Measurements from ENCODE around the gene CRELD2.

Gene CRELD2

DNA sequence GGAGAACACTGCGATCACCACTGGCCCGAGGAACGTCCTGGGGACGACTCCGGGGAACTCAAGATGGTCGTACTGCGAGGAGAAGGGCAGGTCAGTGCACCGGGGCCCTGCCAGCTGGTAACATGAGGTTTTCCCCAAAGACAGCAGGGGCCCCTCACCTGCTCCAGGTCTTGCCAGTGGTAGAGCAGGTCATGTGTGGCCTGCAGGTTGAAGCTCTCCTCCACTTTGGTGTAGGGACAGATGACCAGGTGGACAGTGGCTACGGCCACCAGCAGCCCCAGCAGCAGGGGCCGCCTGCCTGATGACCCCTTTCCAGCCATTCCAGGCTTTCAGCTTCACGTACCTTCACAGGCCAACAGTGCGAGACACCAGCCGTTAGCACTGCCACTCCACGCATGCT lies 5.0 kb upstream of the CRELD2 start:
- DNase-seq, result no peak

DNA sequence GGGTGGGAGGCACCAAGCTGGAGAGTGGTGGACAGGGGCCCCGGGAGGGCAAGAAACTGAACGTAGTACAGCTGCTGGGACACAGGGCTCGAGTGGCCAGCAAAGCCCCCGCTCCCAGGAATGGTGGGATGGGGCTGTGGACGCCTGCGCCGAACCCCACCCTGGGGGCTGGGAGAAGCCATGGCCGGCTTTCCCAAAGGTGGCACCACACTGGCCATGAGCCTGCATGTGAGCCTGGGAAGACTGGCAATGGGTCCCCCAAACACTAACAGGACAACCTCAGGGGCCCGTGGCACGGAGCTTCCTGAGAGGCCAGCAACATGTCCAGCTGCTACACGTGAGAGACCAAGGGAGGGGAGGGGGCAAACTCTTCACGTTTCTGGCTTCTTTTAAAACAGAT lies 4.2 kb upstream of the CRELD2 start:
- no peak for DNase-seq

DNA sequence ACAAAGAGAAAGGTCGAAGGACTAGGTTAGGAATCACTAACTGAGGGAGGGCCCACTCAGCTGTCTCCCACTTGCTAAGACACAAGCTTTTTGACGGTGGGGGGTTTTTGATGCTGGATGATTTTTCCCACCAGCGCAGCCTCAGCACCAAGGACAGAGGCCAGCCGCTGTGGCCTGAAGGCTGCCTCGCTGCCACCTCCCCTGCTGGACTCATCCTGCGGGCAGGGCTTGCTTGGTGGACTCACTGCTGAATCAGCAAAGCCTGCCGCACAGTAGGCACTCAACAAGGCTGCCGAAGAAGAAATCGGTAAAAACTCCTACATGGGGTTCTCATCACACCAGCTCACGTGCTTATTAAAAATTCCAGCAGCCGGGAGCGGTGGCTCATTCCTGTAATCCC lies 2.8 kb upstream of the CRELD2 start:
- DNase-seq, result no peak

DNA sequence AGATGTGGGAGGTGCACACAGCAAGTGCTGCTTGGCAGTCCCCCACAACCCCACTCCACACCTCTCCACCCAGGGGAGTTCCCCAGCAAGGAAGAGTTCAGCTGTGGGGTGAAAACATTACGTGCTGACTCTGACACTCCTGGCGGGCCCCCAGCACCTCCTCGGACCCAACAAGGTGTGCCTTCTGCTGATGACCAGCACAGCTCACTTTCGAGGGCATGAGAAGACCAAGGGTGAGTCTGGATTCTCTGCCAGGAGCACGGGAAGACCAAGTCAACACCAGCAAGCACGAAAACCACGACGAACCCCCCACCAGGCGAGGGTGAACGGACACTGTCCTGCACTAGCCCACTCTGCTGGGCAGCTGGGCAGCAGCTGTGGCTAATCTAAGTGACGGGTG lies 1.6 kb upstream of the CRELD2 start:
- DNase-seq, result no peak

DNA sequence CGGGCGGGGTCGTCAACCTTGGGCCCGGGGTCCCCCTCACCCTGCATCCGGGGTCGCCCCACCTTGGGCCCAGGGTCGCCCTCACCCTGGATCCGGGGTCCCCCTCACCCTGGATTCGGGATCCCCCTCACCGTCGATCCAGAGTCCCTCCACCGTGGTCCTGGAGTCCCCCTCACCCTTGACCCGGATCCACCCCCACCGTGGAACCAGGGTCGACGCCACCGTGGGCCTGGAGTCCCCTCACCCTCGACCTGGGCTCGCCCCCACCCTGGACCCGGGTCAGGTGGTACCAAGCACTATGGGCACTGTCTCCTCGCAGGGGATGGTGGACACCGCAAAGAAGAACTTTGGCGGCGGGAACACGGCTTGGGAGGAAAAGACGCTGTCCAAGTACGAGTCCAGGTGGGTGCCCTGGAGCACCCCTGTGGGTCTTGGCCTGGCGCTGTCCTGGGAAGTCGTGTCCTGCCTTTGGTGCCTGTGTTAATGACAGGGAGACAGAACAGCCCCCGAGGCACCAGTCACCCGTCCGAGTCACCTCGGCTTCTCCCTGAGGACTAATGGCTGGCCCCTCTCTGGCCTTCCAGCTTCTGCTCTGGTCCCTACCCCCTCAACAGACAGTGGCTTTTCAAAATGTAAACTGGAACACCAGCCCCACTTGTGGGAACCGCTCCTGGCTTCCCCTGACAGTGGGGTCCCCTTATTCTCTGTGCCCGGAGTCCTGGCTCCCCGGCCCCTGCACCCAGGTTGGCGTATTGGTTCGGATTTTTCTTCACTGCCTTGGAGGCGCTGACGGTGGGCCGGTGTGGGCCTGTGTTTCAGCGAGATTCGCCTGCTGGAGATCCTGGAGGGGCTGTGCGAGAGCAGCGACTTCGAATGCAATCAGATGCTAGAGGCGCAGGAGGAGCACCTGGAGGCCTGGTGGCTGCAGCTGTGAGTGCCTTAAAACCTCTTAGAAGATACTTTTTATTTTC lies 762 bp downstream of the CRELD2 start:
- no peak for DNase-seq

DNA sequence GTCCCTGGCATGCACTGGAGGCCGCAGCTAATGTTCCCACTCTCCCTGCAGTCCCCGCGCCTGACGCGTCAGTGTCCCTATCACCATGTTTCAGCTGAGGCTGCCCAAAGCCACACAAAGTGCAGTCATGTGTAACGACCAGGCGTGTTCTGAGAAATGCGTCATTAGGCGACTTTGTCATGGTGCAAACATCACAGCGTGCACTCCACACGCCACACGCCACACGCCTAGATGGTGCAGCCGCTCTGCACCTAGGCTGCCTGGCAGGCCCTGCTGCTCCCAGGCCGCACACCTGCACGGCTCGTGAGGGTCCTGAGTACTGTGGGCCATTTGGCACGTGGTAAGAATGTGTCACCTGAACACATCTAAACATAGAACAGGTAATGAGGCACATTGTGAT lies 2.4 kb downstream of the CRELD2 start:
- DNase-seq, result no peak

DNA sequence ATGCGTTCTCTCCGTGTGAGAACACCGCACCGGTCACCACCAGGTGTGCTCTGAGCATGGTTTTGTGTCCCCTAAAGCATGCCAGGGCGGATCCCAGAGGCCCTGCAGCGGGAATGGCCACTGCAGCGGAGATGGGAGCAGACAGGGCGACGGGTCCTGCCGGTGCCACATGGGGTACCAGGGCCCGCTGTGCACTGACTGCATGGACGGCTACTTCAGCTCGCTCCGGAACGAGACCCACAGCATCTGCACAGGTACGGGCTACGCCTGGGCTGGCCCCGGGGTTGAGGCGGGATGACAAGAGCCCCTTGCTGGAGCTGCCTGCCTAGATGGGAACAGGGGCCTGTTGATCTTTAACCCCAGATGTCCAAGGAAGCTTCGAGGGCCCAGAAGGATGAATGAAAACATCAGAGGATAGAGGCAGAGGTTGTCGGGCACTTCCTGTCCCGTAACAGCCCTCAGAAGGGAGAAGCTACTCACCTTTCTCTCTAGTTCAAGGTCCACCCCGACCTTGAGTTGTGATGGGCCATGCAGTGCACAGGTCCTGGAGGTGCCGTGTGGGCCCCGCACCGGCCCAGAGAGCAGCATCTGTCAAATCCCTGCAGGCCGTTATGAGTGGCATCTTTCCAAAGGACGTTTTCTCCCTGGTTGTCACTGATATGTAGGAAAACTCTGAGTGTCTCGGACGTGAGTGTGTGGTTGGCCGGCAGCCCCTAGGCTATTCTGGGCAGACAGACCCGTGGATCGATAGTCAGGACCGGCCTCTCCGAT lies 3.3 kb downstream of the CRELD2 start:
- DNase-seq, result no peak

DNA sequence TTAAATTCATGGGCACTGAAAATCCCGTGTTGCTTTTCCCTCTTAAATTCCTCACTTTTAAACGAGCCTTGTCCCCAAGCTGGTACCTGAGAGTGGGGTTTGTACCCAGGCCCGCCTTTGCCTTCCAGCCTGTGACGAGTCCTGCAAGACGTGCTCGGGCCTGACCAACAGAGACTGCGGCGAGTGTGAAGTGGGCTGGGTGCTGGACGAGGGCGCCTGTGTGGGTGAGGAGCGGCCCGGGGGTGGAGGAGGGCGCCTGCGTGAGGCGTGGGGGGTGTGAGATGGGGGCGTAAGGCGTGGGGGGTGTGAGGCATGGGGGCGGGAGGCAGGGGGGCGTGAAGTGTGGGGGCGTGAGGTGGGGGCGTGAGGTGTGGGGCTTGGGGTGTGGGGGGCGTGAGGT lies 4.0 kb downstream of the CRELD2 start:
- DNase-seq, result no peak

DNA sequence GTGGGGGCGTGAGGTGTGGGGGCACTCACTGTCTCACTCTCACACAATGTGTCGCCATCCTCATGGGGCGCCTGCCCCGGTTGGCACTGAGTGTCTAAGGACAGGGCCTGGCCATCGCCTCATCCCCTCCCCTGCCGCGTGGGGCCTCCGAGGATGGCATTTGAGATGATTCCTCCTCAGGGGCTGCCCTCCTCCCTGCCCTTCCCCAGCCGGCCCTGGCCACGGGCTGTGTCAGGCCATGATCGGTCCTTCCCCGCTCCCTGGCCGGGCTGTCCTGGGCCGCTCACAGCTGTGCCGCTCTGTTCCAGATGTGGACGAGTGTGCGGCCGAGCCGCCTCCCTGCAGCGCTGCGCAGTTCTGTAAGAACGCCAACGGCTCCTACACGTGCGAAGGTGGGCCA lies 4.5 kb downstream of the CRELD2 start:
- no peak for DNase-seq

DNA sequence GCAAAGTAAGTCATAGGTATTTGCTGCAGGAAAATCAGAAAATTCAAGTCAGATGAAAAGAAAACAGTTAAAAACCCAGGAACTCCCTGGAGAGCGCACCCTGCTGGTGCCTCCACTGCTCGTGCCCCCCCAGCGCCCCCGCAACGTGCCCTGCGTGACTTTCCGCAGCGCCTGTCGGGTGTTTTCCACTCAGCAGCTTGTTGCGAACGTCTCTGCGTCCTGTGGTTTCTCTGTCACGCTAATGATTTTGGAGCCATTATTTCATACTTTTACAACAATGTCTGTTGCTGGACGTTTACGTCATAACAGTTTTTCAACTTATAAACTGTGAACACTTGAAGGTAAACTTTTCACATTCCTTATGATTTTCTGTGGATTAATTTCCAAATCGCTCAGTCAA lies 5.0 kb downstream of the CRELD2 start:
- DNase-seq, result no peak

DNA sequence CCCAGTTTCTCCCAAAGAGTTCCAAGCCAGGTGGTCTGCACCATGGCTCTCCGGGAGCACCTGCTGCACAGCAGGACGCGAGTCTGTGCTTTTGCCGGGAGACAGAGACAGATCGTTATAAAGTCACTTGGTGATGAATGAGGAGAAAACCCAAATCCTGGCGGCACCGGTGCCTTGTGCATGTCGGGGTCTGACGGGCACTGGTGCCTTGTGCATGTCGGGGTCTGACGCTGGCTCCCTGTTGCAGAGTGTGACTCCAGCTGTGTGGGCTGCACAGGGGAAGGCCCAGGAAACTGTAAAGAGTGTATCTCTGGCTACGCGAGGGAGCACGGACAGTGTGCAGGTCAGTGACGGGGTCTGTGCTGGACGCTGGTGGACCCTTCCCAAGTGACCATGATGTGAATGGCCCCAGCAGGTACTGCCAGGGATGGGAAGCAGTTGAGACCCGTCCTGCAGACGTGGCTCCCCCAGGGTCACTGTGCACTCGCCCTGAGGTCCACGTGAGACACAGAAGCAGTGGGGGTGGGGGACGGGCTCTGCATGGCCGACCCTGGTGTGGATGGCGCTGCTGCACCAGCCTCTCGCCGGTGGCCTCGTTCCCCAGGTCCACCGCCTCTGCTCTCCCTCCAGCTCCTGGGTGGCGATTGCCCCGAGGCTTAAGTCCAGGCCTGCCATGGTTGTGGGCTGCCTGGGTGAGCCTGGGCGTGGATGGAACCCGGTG lies 5.8 kb downstream of the CRELD2 start:
- no peak for DNase-seq

DNA sequence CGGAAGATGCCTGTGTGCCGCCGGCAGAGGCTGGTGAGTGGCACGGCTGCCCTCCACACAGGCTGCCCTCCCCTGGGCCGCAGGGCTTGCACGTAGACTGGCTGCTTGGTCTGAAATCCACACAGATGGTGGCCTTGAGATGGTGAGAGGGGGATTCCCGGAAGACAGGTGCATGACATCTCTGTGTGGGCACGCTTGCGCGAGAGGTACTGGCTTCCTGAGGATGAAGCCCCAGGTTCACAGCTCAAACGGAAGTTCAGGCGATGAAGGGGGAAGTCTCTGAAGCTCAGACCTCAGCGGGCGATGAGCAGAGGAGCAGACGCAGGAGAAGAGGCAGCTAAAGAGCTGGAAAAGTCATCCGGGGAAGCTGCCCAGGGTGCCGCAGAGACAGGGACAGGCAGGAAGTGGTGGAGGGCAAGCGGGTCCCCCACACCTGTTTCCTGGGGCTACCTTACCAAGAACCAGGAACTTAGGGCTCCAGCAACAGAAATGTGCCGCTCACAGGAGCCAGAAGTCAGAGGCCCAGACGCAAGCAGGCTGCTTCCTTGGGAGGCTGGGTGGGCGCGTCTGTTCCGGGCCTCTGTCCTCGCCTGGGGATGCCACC lies 7.2 kb downstream of the CRELD2 start:
- DNase-seq, result peak in 3 of 4 experiments; percentile 25 to 59 (median 36)

DNA sequence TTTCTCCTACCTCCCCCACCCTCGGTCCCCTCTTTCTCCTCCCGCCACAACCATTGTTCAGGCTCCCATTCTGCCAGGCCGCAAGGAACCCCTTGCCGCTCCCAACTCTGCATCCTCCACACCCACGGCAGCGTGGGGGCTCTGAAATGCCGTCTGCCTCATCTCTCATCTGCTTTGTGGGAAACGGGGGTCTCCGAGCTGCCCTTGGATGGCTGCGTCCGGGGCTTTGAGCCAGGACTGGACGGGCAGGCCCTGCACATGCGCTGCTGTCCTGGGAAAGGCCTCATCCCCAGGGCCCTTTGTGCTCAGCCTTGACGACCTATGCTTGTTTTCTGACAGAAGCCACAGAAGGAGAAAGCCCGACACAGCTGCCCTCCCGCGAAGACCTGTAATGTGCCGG lies 8.5 kb downstream of the CRELD2 start:
- no peak for DNase-seq

DNA sequence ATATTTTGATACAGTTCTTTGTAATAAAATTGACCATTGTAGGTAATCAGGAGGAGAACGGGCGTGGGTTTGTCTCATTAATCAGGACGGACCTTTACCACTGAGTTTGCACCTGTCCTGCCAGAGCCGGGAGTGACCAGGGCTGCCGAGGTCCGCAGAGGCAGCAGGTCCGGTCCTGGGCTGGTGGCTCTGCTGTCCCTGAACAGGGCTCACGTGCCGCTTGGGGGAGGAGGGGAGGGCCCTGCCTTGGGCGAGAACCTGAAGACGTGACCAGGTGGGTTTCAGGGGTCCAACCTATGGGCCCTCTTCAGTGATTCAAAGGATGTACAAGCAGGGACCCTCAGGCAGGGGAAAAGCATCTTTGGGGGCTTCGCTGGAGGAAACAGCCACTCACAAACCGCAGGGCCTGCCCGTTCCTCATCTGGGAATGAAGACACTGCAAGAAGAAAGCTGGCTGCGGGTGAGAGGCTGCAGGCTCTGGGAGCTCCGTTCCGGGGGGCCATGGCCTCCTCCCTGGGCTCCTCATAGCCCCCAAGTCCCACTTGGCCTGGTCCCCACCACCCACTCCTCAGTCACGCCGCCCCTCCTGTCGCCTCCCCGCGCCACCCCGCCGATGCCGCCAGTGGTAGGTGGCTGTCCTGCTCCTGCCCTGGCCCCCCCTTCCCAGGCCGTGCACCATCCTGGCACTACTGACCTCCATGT lies 9.2 kb downstream of the CRELD2 start:
- DNase-seq, result no peak

DNA sequence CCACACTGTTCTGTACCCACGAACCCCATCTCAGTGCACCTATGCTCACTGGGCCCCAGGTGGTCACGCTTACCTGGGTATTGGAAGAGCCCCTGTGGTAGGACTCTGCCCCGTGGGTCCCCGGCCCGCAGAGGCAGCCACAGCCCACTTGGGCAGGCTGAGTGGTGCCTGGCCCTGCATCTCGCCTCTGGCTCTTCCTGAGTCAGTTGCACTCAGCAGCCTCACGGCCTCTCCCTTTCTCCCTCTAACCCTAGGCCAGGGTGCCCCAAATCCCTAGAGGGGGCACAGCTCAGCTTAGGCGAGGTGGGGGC lies 9.7 kb downstream of the CRELD2 start:
- DNase-seq, result no peak

DNA sequence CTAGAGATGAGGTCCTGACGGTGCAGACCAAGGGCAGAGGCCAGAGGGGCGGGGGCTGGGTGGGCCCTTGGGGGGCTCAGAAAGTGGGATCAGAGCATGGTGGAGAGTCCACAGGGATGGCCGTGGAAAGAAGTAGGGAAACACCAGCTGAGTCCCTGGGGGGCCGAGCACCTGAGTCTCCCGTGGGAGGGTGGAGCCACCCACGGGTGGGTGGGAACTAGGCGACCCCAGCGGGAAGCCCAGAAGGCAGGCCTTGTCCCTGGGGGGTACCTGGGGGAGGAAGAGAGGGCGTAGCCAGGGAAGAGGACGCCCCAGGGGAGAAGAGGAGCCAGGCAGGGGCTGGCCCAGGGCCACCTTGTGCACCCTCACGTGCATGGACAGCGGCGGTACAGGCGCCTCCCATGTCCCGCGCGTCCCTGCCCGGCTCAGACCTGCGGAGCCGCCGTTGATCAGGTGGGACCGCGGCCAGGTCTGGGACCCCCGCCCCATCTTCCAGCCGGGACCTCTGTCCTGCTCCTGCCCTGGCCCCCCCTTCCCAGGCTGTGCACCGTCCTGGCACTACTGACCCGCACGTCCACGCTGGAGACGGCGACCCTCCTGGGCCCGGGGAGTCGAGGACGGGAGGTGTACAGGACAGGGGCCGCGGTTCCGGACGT lies 10.2 kb downstream of the CRELD2 start:
- DNase-seq, result no peak

DNA sequence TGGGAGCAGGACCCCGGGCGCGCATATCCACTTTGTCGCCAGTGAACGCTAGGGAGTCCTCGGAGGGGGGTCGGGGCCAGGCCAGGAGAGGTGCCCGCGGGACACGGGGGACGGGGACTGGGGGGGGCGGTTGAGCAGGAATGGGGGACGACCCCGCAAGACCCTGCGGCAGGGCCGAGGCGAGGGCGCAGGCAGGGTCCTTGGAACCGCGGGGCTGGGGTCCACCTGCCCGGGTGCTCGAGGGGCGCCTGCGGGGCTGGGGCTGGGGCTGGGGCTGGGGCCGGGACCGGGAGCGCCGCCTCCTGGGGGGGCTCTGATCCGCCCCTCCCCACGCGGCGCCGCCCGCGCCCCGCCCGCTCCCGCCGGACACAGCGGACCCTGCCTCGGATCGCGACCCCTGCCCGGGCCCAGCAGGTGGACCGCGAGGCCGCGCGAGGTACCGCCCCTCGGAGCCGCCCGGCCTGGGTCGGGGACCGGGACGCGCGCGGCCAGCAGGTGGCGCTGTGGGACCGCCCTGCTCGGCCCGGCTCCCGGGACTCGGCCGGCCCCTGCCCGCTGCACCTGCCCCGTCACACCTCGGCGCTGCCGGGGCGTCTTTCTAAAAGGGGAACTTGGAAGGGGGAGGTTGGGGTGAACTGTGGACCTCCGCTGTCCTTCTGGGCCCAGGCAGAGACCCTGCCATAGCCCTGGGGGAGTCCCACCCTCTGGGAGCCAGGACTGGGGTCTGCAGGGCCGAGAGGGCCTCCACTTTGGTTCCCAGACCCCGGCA lies 11.0 kb downstream of the CRELD2 start:
- DNase-seq, result peak; percentile 63 to 78 (median 66)

DNA sequence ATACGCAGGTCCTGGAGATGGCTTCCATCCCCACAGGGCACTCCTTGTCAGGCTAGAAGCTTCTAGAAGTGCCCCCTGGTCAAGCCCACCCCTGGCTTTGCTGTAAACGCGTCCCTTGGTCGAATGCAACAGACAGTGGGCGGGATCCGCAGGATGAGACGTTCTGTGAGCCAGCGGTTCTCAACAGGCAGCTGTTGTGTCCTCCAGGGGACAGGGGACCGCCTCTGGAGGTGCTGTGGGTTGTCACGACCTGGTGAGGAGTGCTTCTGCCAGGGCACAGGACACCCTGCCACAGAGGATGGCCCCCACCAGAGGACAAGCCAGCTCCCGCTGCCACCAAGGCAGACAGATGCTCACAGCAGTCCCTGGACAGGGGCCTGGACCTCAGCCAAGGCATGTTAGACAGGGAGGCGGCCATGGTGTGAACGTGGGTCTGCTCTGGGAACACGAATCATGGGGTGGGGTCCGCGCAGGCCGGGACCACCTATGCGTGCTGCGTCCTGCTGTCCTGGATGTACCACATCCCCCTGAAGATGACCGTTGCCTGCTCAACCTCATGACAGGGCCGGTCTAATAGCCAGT lies 11.7 kb downstream of the CRELD2 start:
- DNase-seq, result no peak

DNA sequence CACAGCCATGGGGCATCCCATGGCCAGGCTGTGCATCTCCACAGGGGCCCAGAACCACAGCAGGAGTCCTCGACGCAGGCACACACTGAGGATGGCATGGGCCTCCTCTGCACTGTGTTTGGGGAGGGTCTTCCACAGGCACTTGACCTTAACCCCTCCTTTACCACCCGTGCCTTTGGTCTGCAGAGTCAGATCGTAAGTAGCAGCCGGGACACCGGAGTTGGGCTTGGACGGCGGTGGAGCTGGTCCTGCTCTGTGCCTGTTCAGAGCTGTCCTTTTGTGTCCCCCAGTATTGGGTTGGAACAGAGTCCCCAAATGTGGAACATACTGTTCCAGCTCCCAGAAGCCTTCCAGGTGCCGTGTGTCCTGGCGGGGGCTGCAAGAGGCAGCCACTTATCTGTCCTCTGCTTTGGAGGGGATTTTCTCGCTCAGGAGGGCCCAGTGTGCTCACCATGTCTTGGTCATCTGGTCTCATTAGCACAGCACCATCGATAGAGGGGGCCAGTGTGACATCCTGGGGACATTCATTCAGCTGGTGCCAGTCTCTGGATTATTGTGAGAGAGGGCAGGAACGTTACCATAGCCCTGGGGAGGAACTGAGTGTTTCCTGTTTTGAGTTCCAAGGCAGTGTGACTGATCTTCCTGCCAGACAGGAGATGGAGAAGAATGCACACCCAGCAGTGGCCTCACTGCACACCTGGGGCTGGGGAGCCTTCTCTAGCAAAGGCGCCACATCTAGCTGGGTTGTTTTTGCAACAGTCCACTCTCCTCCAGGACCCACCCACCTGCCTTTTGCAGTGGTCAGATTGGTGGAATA lies 12.4 kb downstream of the CRELD2 start:
- DNase-seq, result no peak

Data from activated naive CD4-positive, alpha-beta T cell (primary cell).